Measurements from ENCODE around the gene STBD1.

DNA sequence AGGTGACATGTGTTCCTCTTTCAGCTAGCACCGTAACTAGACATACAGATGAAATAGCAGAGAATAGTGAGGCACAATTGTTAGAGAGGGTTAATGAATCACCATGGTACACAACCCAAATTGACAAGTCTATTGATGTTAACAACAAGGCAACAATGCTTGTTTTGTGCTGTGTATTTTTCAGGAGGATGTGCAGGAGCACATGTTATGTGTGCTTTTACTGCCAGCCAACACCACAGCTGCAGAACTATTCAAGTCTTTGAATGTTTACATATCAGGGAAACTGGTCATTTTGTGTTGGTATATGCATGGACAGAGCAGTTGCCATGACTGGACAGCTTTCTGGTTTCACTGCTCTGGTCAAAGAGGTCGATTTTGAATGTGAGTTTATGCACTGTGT, 32.8 kb downstream of the STBD1 start:
- TF ChIP-seq, protein P1, sequence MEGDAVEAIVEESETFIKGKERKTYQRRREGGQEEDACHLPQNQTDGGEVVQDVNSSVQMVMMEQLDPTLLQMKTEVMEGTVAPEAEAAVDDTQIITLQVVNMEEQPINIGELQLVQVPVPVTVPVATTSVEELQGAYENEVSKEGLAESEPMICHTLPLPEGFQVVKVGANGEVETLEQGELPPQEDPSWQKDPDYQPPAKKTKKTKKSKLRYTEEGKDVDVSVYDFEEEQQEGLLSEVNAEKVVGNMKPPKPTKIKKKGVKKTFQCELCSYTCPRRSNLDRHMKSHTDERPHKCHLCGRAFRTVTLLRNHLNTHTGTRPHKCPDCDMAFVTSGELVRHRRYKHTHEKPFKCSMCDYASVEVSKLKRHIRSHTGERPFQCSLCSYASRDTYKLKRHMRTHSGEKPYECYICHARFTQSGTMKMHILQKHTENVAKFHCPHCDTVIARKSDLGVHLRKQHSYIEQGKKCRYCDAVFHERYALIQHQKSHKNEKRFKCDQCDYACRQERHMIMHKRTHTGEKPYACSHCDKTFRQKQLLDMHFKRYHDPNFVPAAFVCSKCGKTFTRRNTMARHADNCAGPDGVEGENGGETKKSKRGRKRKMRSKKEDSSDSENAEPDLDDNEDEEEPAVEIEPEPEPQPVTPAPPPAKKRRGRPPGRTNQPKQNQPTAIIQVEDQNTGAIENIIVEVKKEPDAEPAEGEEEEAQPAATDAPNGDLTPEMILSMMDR (IDR thresholded peaks at IDR 0.05; ENCODE audit: poor library complexity, severe bottlenecking): no peak
- TF ChIP-seq POLR2AphosphoS5 (IDR thresholded peaks at IDR 0.05) (no peak), RAD21 (conservative IDR thresholded peaks at IDR 0.05) (no peak), TAF1 (IDR thresholded peaks at IDR 0.05; ENCODE audit: low read depth) (no peak), EZH2 (IDR thresholded peaks at IDR 0.05; ENCODE audit: borderline replicate concordance, insufficient read depth, low read length, poor library complexity, severe bottlenecking) (no peak)
- TF ChIP-seq, protein P2, sequence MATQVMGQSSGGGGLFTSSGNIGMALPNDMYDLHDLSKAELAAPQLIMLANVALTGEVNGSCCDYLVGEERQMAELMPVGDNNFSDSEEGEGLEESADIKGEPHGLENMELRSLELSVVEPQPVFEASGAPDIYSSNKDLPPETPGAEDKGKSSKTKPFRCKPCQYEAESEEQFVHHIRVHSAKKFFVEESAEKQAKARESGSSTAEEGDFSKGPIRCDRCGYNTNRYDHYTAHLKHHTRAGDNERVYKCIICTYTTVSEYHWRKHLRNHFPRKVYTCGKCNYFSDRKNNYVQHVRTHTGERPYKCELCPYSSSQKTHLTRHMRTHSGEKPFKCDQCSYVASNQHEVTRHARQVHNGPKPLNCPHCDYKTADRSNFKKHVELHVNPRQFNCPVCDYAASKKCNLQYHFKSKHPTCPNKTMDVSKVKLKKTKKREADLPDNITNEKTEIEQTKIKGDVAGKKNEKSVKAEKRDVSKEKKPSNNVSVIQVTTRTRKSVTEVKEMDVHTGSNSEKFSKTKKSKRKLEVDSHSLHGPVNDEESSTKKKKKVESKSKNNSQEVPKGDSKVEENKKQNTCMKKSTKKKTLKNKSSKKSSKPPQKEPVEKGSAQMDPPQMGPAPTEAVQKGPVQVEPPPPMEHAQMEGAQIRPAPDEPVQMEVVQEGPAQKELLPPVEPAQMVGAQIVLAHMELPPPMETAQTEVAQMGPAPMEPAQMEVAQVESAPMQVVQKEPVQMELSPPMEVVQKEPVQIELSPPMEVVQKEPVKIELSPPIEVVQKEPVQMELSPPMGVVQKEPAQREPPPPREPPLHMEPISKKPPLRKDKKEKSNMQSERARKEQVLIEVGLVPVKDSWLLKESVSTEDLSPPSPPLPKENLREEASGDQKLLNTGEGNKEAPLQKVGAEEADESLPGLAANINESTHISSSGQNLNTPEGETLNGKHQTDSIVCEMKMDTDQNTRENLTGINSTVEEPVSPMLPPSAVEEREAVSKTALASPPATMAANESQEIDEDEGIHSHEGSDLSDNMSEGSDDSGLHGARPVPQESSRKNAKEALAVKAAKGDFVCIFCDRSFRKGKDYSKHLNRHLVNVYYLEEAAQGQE (IDR thresholded peaks at IDR 0.05; ENCODE audit: borderline replicate concordance): no peak
